Stimulated activated naive CD8-positive, alpha-beta T cell treated with anti-CD3 and anti-CD28 coated beads, Interleukin-15, Interleukin-2, amounts not matched to agents 100 U/mL and 50 U/mL, for 24 hours (primary cell): ENCODE results near the gene NINJ2.
A peak's percentile ranks its signal among the peaks of the same experiment; 100 is the strongest.

Source experiments
- ATAC-seq: fragments of 150-1000 bp; cut with Tn5 transposase; one replicate; pipeline ENCODE4 v1.10.0; 2021
- DNase-seq: peaks from one replicate; pipeline ENCODE4 v3.0.0; 2021

The NINJ2 gene

GRCh38 chr12:569091-569676, 94.1 kb downstream of the NINJ2 start:
- ATAC-seq (no peak), DNase-seq (no peak)

DNA sequence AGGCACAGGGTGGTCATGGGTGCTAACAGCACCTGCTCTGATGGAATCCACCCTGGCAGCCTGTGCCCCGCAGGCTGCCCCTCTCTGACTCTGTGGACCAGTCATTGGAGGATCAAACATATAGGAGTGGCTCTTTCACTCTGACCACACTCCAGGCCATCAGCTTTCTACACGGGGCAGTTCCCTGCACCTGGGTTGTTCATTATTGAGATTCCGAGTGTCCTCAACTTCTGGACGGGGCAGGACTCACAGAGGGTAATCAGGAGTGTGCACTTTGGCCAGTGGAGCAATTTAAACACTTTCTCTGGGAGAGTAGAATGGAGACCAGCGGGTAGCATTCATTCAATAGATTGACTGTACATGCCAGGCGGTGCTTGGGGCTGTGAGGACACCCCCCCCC, 94.8 kb downstream of the NINJ2 start:
- DNase-seq (no peak), ATAC-seq (no peak)

- no peak for DNase-seq
- ATAC-seq, result no peak
Measured at GRCh38 chr12:565589-566105, 97.6 kb downstream of the NINJ2 start.

DNA sequence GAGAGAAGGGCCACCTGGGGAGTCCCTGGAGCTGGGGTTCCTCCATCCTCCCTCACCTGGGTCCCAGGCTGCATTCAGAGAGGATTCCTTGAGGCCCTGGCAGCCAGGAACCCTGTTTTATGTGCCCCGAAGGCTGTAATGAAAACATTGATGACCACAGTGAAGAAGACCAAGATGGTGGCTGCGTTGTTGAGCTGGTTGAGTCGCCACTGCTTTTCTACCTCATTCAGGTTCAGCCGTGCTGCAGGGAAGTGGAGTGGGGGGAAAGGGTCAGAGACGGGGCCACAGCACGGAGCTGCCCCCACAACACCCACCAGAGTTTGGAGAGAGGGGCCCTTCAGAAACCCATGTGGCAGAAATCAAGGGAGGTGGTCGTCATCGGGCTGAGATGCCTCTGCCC, 98.1 kb downstream of the NINJ2 start:
- no peak for DNase-seq
- no peak for ATAC-seq

DNA sequence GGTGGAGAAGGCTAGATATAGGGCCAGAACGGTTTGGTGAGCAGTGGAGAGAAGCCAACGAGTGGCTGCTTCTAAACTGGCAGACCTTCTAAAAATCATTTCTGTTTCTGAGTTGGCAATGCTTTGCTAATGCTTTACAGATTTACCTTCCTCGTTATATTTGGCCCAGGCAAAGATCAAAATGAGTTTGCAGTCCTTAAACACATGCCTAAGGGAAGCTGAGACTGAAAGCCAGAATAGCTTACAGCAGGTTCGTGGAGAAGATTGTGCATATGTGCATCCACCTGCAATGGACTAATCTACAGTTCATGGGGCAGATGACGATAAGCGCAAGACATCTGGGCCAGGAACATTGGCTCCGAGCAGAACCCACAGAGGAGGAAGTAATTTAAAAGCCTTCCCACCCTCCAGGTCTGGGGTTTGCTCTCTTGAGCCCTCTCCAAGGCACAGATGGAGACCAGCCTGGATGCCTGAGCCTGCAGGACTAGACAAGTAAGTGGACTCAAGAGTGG, 99.4 kb downstream of the NINJ2 start:
- DNase-seq, result no peak
- ATAC-seq, result no peak

DNA sequence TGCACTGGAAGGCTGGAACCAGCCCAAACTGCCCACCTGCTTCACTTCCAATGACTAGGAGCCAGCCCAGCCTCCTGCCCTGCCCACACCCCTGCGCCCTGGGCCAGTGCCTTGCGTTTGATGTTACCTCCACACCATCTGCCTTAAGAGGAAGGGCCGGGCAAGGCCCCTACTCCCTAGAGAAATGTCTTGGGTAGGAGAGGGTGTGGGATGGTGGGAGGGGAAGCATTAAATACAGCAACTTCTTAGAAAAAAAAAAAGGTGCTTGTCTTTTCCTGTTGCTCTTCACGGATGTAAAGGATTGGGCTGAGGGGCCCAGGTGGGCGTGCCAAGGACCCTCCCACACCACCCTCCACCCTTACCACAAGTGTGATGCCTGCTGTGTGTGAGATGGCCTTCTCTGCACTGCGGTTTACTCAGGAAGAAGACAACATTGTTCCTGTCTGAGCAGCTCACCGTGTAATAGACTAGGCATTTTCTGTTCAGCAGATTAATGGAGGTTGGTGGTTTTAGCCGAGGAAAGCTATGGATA, 99.9 kb downstream of the NINJ2 start:
- DNase-seq, result peak; percentile 51
- peak; percentile 76 for ATAC-seq

- DNase-seq (no peak), ATAC-seq (no peak)
Measured at GRCh38 chr12:562634-563033, 100.6 kb downstream of the NINJ2 start.

DNA sequence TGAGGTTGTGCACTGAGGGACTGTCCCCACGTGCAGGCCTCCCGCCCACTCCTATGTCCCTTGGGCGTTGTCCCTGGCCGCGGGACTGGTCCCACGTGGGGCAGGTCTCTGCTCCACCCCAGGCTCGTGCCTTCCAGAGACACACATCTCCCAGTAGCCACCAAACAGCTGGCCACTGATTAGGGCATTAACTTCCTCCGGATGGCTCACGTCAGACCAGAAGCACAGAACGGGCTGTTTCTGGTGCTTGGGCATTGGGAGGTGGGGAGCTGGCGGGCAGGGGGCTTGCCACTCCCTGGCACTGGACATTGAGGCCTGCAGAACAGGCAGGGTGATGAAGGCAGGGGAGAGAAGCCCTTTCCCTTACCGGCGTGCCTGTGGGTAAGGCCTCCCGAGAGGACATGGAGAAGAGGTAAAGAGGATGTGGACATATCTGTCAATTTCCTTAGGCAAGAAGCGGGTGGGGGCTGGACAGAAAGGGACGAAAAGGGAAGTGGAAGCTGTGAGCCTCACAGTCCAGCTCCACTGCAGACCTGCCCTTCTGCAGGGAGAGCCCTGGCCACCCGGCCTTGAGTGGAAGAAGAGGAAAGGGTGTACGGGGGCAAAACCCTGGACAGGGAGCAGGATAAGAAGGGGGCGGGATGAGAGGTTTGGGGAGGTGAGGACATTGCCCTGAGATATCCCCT, 101.2 kb downstream of the NINJ2 start:
- no peak for DNase-seq
- ATAC-seq, result no peak

DNA sequence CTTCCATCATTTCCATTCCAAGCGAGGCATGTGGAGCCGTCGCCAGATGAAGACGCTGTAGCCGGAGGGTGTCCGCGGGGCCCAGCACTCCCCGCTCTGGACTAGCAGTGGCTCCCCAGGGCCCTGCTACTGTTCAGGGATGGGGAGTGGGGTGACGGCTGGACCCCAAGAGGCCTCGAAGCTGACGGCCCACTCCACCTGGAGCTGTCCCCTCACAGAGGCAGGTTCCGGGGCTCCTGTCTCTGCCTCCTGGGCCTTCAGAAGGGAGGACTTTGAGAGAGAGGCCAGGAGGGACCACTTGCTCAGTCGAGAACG, 101.9 kb downstream of the NINJ2 start:
- ATAC-seq (no peak), DNase-seq (no peak)

- no peak for DNase-seq
- no peak for ATAC-seq
Measured at GRCh38 chr12:560691-561390, 102.4 kb downstream of the NINJ2 start.

GRCh38 chr12:559906-560455, 103.3 kb downstream of the NINJ2 start:
- ATAC-seq (no peak), DNase-seq (no peak)

DNA sequence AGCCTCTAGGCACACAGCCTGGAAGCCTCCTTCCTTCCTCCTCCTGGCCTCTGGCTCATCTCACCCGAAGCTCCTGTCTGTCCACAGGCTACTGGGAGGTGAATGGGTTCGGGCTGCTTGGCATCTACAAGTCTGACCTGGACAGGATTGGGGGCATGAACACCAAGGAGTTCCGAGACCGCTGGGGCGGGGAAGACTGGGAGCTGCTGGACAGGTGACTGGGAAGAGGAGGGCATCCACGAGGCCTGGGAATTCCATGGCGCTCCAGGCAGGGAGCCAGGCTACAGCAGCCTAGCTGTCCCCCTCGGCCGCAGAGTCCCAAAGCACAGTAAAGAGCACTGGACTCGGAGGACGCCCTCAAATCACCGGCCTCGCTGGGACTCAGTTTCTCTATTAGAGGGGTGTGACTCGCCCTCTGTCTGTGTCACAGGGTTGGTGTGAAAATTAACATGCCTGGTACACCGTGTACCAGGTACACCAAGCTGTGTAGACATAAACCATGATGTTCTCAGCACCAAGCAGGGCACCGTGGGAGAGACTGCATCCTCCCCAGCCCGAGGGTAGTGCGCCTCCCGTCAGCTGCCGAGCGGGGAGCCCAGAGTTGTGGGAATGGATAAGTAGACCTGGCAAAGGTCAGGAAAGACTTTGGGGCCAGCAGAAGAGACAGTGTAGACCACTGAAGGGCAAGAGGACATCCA, 103.9 kb downstream of the NINJ2 start:
- DNase-seq, result no peak
- ATAC-seq, result no peak

GRCh38 chr12:558580-558979, 104.7 kb downstream of the NINJ2 start:
- ATAC-seq, result no peak

DNA sequence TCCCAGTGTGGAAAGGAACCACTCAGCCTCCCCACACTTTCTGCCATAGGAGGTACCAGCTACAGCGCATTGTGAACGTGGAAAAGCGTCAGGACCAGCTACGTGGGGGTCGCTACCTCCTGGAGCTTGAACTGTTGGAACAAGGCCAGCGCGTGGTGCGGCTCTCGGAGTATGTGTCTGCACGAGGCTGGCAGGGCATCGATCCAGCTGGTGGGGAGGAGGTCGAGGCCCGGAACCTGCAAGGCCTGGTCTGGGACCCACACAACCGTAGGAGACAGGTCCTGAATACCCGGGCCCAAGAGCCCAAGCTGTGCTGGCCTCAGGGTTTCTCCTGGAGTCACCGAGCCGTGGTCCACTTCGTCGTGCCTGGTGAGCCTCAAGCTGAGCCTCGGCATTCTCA, 106.7 kb downstream of the NINJ2 start:
- ATAC-seq, result no peak
- DNase-seq, result no peak

More at GRCh38 chr12:558580-558979, 104.7 kb downstream of the NINJ2 start:
- DNase-seq, result no peak

GRCh38 chr12:554001-554285, 109.3 kb downstream of the NINJ2 start:
- no peak for ATAC-seq

DNA sequence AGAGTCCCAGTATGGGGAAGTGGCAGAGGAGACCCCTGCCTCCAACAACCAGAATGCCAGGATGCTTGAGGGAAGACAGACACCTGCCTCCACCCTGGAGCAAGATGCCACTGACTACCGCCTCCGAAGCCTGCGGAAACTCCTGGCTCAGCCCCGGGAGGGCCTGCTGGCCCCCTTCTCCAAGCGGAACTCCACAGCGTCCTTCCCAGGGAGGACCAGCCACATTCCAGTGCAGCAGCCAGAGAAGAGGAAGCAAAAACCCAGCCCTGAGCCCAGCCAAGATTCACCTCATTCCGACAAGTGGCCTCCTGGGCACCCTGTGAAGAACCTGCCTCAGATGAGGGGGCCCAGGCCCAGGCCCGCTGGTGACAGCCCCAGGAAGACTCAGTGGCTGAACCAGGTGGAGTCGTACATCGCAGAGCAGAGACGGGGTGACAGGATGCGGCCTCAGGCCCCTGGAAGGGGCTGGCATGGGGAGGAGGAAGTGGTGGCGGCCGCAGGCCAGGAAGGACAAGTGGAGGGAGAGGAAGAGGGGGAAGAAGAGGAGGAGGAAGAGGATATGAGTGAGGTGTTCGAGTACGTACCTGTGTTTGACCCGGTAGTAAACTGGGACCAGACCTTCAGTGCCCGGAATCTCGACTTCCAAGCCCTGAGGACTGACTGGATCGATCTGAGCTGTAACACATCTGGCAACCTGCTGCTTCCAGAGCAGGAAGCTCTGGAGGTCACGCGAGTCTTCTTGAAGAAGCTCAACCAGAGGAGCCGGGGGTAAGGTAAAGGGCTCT, 109.8 kb downstream of the NINJ2 start:
- peak; percentile 8 for ATAC-seq
- DNase-seq, result peak; percentile 21

More at GRCh38 chr12:554001-554285, 109.3 kb downstream of the NINJ2 start:
- no peak for DNase-seq

DNA sequence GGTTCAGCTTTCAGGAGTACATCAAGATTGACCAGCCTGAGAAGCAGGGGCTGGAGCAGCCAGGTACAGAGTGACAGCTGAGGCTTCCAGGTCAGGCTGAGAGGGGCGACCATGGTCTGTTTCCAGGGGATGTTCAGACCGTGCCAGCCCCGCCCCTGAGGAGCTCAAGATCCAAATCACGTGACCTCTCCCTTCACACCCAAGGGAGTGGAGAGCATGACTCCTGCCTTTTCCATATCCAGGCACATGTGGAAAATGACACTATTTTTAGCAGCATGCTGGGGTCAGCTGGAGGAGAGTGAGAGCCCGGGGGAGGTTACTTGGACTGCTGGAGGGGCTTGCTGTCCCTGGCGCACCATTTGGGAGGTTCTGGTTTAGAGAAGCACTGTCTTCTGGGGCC, 110.8 kb downstream of the NINJ2 start:
- ATAC-seq (no peak), DNase-seq (no peak)

- no peak for ATAC-seq
- no peak for DNase-seq
Measured at GRCh38 chr12:550473-551260, 112.6 kb downstream of the NINJ2 start.

GRCh38 chr12:549476-550082, 113.7 kb downstream of the NINJ2 start:
- DNase-seq, result no peak
- no peak for ATAC-seq

DNA sequence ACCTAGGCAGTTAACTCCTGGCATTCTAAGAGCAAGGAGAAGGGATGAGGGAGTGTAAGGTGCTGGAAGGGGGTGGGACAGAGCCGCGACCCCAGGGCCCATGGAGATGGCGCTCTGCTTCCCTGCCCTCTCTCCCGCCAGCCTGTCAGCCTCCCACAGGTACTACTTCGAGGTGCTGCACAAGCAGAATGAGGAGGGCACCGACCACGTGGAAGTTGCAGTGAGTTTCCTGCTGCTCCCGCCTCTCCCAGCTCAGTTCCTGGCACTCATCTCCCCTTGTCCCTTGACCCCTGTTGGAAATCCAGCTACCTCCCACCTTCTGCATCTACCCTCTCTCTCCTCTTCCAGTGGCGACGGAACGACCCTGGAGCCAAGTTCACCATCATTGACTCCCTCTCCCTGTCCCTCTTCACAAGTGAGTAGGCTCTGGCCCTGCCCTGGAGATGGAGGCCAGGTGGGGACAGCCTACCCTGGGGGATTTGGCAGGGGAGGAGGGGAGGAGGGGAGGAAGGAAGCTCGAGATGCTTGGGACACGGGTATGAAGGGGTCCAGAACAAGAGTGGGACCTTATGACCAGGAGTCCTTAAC, 115.3 kb downstream of the NINJ2 start:
- ATAC-seq (no peak), DNase-seq (no peak)
